NB4 (cell line): ENCODE measurements around the gene TAF1A.

ENCODE experiments used
- DNase-seq: peaks from one replicate; pipeline ENCODE4 v3.0.0; 2010; ENCODE audit warnings: low read depth
- H3K4me3 ChIP-seq: one replicate; pipeline ENCODE4 v1.5.1; 2011; ENCODE audit warnings: mild to moderate bottlenecking, low read depth, low read length, moderate library complexity
- MAX ChIP-seq: IDR thresholded peaks from 2 replicates; pipeline ENCODE4 v1.6.1; 2011; ENCODE audit warnings: low read depth, low read length
- MYC ChIP-seq: IDR thresholded peaks from 2 replicates; pipeline ENCODE4 v1.6.1; 2011; ENCODE audit warnings: low read depth, low read length
- POLR2A ChIP-seq: IDR thresholded peaks from 2 replicates; pipeline ENCODE4 v1.6.1; 2011; ENCODE audit warnings: mild to moderate bottlenecking; ENCODE audit not compliant: insufficient read length; ENCODE audit errors: extremely low read depth
- TF ChIP-seq, protein P1 (sequence below): IDR thresholded peaks from one replicate; pipeline ENCODE4 v1.5.1; 2012; ENCODE audit warnings: low read depth, low read length

TAF1A gene

GRCh38 chr1:222543817-222544216 lies 45.9 kb downstream of the TAF1A start:
- TF ChIP-seq, protein P1, sequence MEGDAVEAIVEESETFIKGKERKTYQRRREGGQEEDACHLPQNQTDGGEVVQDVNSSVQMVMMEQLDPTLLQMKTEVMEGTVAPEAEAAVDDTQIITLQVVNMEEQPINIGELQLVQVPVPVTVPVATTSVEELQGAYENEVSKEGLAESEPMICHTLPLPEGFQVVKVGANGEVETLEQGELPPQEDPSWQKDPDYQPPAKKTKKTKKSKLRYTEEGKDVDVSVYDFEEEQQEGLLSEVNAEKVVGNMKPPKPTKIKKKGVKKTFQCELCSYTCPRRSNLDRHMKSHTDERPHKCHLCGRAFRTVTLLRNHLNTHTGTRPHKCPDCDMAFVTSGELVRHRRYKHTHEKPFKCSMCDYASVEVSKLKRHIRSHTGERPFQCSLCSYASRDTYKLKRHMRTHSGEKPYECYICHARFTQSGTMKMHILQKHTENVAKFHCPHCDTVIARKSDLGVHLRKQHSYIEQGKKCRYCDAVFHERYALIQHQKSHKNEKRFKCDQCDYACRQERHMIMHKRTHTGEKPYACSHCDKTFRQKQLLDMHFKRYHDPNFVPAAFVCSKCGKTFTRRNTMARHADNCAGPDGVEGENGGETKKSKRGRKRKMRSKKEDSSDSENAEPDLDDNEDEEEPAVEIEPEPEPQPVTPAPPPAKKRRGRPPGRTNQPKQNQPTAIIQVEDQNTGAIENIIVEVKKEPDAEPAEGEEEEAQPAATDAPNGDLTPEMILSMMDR: no peak
- no peak for TF ChIP-seq MYC
- no peak for TF ChIP-seq POLR2A
- no peak overlapping the region for H3K4me3 ChIP-seq
- no peak for DNase-seq

GRCh38 chr1:222540598-222540995 lies 49.1 kb downstream of the TAF1A start:
- H3K4me3 ChIP-seq: no peak overlapping the region
- TF ChIP-seq MYC (no peak), POLR2A (no peak), MAX (no peak)
- TF ChIP-seq, protein P1: no peak
- DNase-seq: no peak

DNA sequence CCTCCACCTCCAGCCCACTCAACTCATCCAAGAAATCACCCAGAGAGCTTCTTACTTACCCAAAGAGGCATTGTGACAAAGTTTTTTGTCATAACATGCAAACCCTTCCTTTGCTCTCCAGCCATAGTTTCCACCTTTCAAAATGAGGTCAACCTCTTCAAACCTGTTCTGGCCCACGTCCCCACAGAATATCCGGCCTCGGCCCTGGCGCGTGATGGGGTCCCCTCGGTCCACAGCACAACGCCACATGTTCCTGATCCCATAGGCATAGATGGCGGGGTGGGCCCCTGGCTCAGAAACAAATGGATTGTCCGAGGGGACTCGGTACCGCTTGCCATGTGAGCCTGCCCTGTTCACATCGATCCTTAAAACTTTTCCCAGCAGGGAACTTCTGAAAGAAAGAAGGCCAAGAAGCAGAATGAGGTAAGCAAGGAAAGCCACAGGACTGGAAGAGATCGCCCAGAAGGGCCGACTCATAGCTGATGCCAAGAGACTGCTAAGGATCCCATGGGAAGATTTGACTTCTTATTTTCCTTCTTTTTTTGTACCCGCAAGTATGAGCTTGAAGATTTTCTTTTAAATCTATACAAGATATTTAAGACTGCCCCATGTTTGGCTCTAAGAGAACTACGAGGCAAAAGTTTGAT lies 49.7 kb downstream of the TAF1A start:
- no peak for TF ChIP-seq POLR2A
- TF ChIP-seq MAX: no peak
- H3K4me3 ChIP-seq: no peak overlapping the region
- no peak for DNase-seq

GRCh38 chr1:222535455-222535854 lies 54.3 kb downstream of the TAF1A start:
- DNase-seq: no peak
- no peak for TF ChIP-seq POLR2A
- H3K4me3 ChIP-seq: no peak overlapping the region

- no peak overlapping the region for H3K4me3 ChIP-seq
- no peak for TF ChIP-seq MAX
- no peak for TF ChIP-seq MYC
- TF ChIP-seq, protein P1: no peak
- no peak for TF ChIP-seq POLR2A
- no peak for DNase-seq
Measured at GRCh38 chr1:222530852-222531251, 58.9 kb downstream of the TAF1A start.

GRCh38 chr1:222529916-222530315 lies 59.8 kb downstream of the TAF1A start:
- DNase-seq: no peak
- TF ChIP-seq MAX (no peak), POLR2A (no peak)
- H3K4me3 ChIP-seq: no peak overlapping the region

DNA sequence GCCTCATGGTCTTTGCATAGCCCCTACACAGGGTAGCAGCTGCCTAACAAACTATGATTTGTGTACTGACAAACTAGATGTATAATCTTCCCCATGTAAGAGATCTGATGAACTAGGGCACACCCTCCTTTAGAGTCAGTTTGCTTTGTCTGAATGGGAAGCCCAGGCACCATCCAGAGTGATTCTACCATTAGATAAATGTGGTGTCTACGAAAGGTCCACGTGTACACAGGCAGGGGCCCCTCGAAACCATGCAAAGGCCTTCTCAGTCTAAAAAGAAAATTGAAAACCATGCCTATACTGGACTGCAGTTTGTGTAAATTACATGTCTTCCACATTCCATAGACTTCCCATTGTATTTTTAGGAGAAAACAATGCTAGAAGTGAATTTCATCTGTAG lies 60.6 kb downstream of the TAF1A start:
- no peak for DNase-seq
- TF ChIP-seq, protein P1: no peak
- TF ChIP-seq POLR2A (no peak), MYC (no peak), MAX (no peak)
- no peak overlapping the region for H3K4me3 ChIP-seq
